GM18520 (cell line): ENCODE data around the gene SLC38A8.

Experiments used
- ATAC-seq: cut with Tn5 transposase; IDR thresholded peaks from one replicate; pipeline ENCODE4 v1.9.1; 2021; ENCODE audit not compliant: unreplicated experiment

The SLC38A8 gene

GRCh38 chr16:84032458-84033178 lies 10.0 kb downstream of the SLC38A8 start:
- no peak for ATAC-seq

GRCh38 chr16:84031556-84031955 lies 11.0 kb downstream of the SLC38A8 start:
- no peak for ATAC-seq

- ATAC-seq = no peak
These were observed 13.1 kb downstream of the SLC38A8 start for GRCh38 chr16:84029297-84030047.

GRCh38 chr16:84027625-84028024 lies 15.0 kb downstream of the SLC38A8 start:
- no peak for ATAC-seq

- no peak for ATAC-seq
These were observed 16.0 kb downstream of the SLC38A8 start for GRCh38 chr16:84026606-84027005.

- ATAC-seq = no peak
These were observed 17.7 kb downstream of the SLC38A8 start for GRCh38 chr16:84024854-84025253.

- ATAC-seq = no peak
These were observed 20.0 kb downstream of the SLC38A8 start for GRCh38 chr16:84022644-84023043.

- ATAC-seq = no peak
These were observed 21.1 kb downstream of the SLC38A8 start for GRCh38 chr16:84021488-84021887.

- ATAC-seq = no peak
These were observed 22.2 kb downstream of the SLC38A8 start for GRCh38 chr16:84020353-84020752.

- ATAC-seq = no peak
These were observed 23.9 kb downstream of the SLC38A8 start for GRCh38 chr16:84018710-84019109.

- no peak for ATAC-seq
These were observed 26.1 kb downstream of the SLC38A8 start for GRCh38 chr16:84016477-84016876.

- no peak for ATAC-seq
These were observed 27.2 kb downstream of the SLC38A8 start for GRCh38 chr16:84015399-84015798.

GRCh38 chr16:84014570-84015327 lies 27.8 kb downstream of the SLC38A8 start:
- no peak for ATAC-seq

- peak; percentile 55 for ATAC-seq
These were observed 28.6 kb downstream of the SLC38A8 start for GRCh38 chr16:84013787-84014569.

GRCh38 chr16:84009282-84009681 lies 33.3 kb downstream of the SLC38A8 start:
- ATAC-seq = no peak

- ATAC-seq = no peak
These were observed 34.6 kb downstream of the SLC38A8 start for GRCh38 chr16:84007965-84008364.

GRCh38 chr16:84007520-84007919 lies 35.1 kb downstream of the SLC38A8 start:
- ATAC-seq = no peak

GRCh38 chr16:84005391-84005790 lies 37.2 kb downstream of the SLC38A8 start:
- ATAC-seq = no peak

- ATAC-seq = no peak
These were observed 38.2 kb downstream of the SLC38A8 start for GRCh38 chr16:84004442-84004841.

GRCh38 chr16:84003038-84003437 lies 39.6 kb downstream of the SLC38A8 start:
- no peak for ATAC-seq

GRCh38 chr16:84001726-84002125 lies 40.9 kb downstream of the SLC38A8 start:
- ATAC-seq = no peak
